DMS 273 (cell line): ENCODE measurements around the gene SHC4.
"Not testable (repeated sequence)": the region's sequence is repeated elsewhere in the genome, so short reads cannot be mapped to it uniquely, and the experiment has no call there.

Experiments
- DNase-seq: peaks from one replicate; lab custom pipeline; 2025; ENCODE audit not compliant: unreplicated experiment; lab: John Stamatoyannopoulos, UW

The SHC4 gene

DNA sequence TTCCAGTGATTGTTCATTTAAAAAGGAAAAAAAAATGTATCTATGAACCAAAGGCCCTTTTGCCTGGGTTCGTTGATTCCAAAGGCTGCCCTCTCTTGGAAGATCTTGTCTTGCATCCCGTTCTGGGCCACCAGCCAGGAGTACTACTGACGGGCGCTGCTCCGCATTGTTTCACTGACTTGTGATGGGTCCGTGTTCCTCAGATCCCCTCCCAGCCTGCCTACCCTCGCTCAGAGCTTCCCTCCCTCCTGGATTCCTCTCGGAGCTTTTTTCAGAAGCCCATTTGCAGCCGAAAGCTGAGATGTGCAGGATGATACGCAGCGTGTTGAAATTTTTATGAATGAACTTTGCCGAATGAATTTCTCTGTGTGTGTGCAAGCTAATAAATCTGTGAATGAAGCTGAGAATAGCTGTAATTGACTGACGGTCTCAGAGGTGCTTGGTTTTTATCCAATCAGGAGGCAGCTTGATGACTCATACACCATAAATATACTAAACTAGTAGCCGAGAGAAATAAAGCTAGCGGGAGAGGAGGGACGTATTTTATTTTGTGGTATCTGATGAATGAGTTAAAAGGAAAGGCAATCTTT lies at the start of gene SHC4:
TSS of gene SHC4 (minus strand) at position 396 of the 590 bp plus-strand sequence. CDS start 904 bp downstream, outside the sequence.
- peak; percentile 77 for DNase-seq

- no peak for DNase-seq
Observed at GRCh38 chr15:48999314-48999713, 35.6 kb upstream of the SHC4 start.

- DNase-seq = no peak
Observed at GRCh38 chr15:48996276-48996675, 32.6 kb upstream of the SHC4 start.

GRCh38 chr15:48993380-48993779 lies 29.7 kb upstream of the SHC4 start:
- DNase-seq = no peak

GRCh38 chr15:48992545-48992944 lies 28.8 kb upstream of the SHC4 start:
- DNase-seq = no peak

DNA sequence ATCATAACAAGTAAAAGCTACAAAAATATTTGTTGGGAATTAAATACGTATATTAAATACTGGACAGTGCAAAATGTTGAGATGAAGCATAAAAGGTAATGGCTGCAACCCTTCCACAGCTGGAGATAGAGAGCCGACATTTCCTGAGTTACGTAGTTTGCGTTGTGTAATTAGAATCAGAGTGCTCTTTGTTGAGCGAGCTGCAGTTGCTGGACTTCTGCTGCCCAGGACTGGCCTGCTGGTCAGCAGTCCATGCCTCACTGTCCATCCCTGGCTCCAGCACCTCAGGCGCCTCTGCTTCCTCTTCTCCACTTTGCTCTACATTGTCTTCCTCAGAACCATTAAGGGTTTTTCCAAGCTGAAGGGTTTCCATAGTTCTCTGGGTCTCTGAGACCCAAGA lies 28.4 kb upstream of the SHC4 start:
- DNase-seq = no peak

DNA sequence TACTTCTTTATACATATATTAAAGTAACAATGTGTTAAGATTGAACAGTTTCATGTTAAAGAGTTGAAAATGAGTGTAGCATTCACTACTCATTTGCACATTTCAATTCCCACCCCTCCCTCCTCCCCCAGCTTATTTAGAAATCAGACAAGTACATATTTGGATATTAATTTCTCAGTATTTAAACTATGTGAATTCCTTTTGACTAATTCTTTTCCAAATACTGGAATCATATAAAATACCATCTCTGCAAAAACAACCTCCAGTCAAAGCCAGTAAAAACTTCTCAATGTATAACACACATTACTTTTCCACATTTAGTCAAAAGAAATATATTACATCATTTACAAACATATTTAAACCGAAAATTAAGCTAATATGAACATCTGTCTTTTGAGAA lies 25.5 kb upstream of the SHC4 start:
- DNase-seq = no peak

DNA sequence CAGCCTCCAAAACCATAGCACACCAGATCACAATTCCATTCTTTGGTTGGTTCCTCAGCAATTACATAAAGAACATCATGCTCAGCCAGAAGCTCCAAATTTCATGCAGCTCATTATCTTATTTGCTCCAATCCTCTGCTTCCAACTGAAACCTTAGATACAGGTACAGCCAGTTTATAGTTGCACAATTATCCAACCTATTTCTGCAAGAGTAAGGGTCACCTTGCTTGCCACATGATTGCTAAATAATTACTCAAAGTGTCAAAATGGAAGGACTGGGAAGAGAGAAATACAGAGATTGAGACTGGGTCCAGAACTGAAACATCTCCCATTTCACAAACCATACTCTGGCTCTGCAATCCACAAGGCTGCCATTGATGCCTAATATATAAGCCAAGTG lies 23.4 kb upstream of the SHC4 start:
- no peak for DNase-seq

GRCh38 chr15:48986240-48986639 lies 22.5 kb upstream of the SHC4 start:
- no peak for DNase-seq

GRCh38 chr15:48985516-48985915 lies 21.8 kb upstream of the SHC4 start:
- DNase-seq = no peak

DNA sequence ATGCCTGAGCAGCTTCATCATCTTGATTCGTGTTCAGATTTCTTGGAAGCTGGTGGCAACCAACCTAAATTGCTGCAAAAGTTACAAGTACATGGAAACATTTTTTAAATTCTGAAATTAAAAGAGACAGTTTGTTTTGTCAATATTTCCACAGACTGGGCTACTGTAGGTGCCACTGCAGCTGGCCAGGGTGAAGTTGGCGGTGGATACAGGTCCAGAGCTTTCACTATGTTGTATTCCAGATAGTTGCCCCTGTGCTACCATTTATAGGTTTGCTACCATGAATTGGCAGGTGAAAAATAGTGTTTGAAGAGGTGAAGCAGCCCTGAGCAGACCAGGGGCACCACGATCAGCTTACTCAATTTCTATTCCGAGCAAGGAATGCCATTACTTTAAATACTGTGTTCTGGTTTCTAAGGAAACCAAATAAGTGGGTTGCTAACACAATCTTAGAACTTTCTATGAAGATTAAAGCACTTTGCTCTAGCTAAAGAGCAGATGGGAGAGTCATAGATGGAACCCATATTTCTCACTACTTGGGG lies 21.2 kb upstream of the SHC4 start:
- no peak for DNase-seq

DNA sequence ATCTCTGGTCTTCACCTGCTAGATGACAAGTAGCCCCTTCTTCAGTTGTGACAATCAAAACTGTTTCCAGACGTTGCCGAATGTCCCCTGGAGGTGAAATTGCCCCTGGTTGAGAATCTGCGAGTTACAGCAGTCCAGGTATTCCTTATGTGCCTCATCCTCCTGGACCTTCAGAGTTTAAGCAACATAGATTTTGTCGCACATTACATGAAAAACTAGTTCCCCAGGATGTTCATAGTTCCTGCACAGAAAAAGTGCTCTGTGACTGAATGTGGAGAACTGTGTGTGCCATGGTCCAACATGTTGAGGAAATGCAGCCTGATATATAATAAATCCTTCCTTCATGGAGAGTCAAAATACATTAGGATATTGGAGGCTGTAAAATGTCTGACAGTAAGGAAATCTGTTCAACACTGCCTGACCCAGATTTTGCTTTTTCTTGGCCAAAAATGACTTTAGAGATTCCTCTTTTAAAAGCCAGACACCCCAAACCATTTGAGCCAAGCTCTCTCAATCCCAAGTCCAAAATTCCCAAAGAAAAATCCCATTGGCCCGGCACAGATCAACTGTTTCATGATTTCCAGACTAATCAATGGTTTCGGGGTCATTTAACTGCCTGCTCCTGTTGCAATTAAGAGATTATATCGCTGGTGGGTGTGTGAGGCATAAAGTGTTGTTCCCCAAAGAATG lies 20.4 kb upstream of the SHC4 start:
- no peak for DNase-seq

- DNase-seq = no peak
Observed at GRCh38 chr15:48983300-48983699, 19.6 kb upstream of the SHC4 start.

- DNase-seq = no peak
Observed at GRCh38 chr15:48981941-48982340, 18.2 kb upstream of the SHC4 start.

GRCh38 chr15:48978638-48979037 lies 14.9 kb upstream of the SHC4 start:
- DNase-seq = peak; percentile 22

DNA sequence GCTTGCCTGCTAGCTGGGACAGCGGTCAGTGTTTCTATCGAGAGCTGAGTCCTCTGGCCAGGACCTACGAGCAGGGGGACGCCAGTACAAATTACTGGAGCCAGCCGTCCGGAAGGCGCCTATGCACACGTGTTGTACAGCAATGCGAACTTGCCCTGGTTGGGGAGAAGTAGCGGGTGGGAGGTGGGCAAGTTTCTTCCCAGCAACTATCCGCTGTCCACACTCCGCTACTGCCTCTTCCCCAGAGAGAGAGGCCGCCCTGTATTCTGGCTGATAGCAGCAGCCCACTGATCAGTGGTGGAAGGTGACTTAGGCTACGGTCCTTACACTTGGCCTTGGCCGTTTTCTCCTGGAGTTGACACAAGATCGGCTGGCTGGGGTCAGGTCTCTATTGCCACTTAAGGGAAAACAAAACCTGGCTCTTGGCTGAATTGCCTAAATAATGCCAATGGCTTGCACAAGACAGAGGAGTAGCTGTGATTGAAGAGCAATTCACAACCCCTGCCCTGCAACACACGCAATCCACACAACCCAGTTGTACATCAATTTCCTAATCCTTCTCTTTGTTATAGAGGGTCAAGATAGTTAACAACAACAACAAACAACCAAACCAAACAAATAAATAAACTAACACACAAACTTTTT lies 12.8 kb upstream of the SHC4 start:
- DNase-seq = no peak

- DNase-seq = peak; percentile 92
Observed at GRCh38 chr15:48975472-48976419, 12.0 kb upstream of the SHC4 start.

- peak; percentile 20 for DNase-seq
Observed at GRCh38 chr15:48974882-48975281, 11.2 kb upstream of the SHC4 start.

- DNase-seq = no peak
Observed at GRCh38 chr15:48972750-48973503, 9.2 kb upstream of the SHC4 start.

- not testable (repeated sequence) for DNase-seq
Observed at GRCh38 chr15:48970926-48971325, 7.2 kb upstream of the SHC4 start.
